ENCODE measurements around the gene PTCD2.

PTCD2 gene

GRCh38 chr5:72298711-72299110 is 21.5 kb upstream of the PTCD2 start:
- H4K20me1 ChIP-seq (ENCODE audit: insufficient read depth, low read length, poor library complexity, severe bottlenecking) = no peaks in the 10 kb centered on the region
- peak overlapping the region; percentile 37 for H3K9ac ChIP-seq (ENCODE audit: low read depth, low read length, poor library complexity, severe bottlenecking)
- H2AFZ ChIP-seq (ENCODE audit: low read length) = no peak overlapping the region
- peak overlapping the region; percentile 50 for H3K4me2 ChIP-seq (ENCODE audit: low read depth, low read length, poor library complexity, severe bottlenecking)
- no peaks in the 10 kb centered on the region for H3K9me2 ChIP-seq (replicated peaks; ENCODE audit: low read depth, low read length)
- H3K4me3 ChIP-seq (ENCODE audit: low read length, poor library complexity, severe bottlenecking) = peak overlapping the region; percentile 36
- peaks cover 32% of the 10 kb centered on the region for H3K36me3 ChIP-seq (ENCODE audit: insufficient read depth, low read length)
- H3F3A ChIP-seq (ENCODE audit: low read depth) = peaks cover 6% of the 10 kb centered on the region; the same call in 1 of the 2 replicates
- no peaks in the 10 kb centered on the region for H3K27me3 ChIP-seq (ENCODE audit: insufficient read depth, low read length, poor library complexity, severe bottlenecking)
- TF ChIP-seq CTCF (conservative IDR thresholded peaks at IDR 0.05; ENCODE audit: low read length) (no peak), EZH2phosphoT487 (IDR thresholded peaks at IDR 0.05; ENCODE audit: borderline replicate concordance) (no peak)
- H3K4me1 ChIP-seq (ENCODE audit: insufficient read depth, low read length, poor library complexity, severe bottlenecking) = peaks cover 67% of the 10 kb centered on the region
- H3K79me2 ChIP-seq (ENCODE audit: insufficient read depth, low read length) = peaks cover 74% of the 10 kb centered on the region
- no peaks in the 10 kb centered on the region for H3K9me3 ChIP-seq (ENCODE audit: insufficient read depth, low read depth, low read length)

DNA sequence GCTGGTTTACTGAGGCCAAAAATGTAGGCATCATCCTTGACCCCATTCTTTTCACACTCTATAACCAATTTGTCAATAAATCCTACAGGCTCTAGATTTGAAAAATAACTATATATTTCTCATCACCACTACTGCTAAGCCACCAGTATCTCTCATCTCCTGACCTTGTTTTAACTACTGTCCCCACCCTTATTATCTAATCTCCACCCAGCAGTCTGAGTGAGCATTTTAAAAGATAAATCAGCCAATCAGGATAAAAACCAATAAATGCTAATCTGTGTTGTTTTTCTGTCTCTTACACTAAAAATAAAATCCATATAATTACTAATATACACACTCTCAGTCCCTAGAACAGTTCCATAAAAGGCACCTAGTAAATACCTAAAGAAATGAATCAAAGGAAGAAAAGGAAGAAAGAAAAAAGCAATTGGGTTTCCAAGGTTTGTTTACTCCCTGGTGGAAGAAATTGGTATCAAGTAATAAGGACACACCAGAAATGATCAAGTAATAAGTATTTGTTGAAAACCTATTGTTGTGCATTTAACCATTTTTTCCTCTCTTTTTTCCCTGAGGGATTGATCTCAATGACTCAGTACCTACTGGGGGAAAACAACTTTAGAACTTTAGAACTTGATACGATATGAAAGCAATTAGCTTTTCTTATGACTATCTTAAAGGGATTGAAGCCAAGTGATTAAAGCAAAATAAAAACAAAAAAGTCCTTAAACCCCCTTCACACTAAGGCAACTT is 19.4 kb upstream of the PTCD2 start:
- H3K4me1 ChIP-seq (ENCODE audit: insufficient read depth, low read length, poor library complexity, severe bottlenecking) = peaks cover 77% of the 10 kb centered on the region
- no peaks in the 10 kb centered on the region for H4K20me1 ChIP-seq (ENCODE audit: insufficient read depth, low read length, poor library complexity, severe bottlenecking)
- no peaks in the 10 kb centered on the region for H3K9me2 ChIP-seq (replicated peaks; ENCODE audit: low read depth, low read length)
- H3K9me3 ChIP-seq (ENCODE audit: insufficient read depth, low read depth, low read length) = no peaks in the 10 kb centered on the region
- H3K27me3 ChIP-seq (ENCODE audit: insufficient read depth, low read length, poor library complexity, severe bottlenecking) = no peaks in the 10 kb centered on the region
- H3K79me2 ChIP-seq (ENCODE audit: insufficient read depth, low read length) = peaks cover 85% of the 10 kb centered on the region
- peaks cover 12% of the 10 kb centered on the region for H3K36me3 ChIP-seq (ENCODE audit: insufficient read depth, low read length)
- TF ChIP-seq EZH2phosphoT487 (IDR thresholded peaks at IDR 0.05; ENCODE audit: borderline replicate concordance) (no peak), CTCF (conservative IDR thresholded peaks at IDR 0.05; ENCODE audit: low read length) (no peak)
- H3K4me3 ChIP-seq (ENCODE audit: low read length, poor library complexity, severe bottlenecking) = peak overlapping the region; percentile 36
- peaks cover 16% of the 10 kb centered on the region; the same call in 1 of the 2 replicates for H3F3A ChIP-seq (ENCODE audit: low read depth)
- no peak overlapping the region for H3K9ac ChIP-seq (ENCODE audit: low read depth, low read length, poor library complexity, severe bottlenecking)
- H2AFZ ChIP-seq (ENCODE audit: low read length) = no peak overlapping the region
- peak overlapping the region; percentile 50 for H3K4me2 ChIP-seq (ENCODE audit: low read depth, low read length, poor library complexity, severe bottlenecking)

DNA sequence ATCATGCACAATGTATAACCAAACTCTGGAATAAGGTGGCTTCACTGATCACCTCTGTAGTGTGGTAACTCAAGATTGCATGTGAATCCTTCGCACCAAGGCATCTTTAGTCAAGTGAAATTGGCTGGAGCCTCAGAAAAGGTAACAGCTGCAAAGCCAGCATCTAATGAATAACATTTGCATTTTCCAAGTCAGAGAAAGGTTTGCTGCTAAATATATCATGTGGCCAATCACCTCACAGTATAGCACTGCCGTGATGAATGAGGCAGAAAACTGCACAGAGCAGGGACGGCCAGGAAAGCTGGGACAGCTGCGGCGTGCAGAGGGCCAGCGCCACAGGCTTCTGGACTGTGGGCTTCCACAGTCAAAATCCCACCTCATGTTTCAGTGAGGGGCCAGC is 18.6 kb upstream of the PTCD2 start:
- peaks cover 16% of the 10 kb centered on the region; the same call in 1 of the 2 replicates for H3F3A ChIP-seq (ENCODE audit: low read depth)
- H3K27me3 ChIP-seq (ENCODE audit: insufficient read depth, low read length, poor library complexity, severe bottlenecking) = no peaks in the 10 kb centered on the region

More for the DNA sequence above, 18.6 kb upstream of the PTCD2 start:
- H3K4me1 ChIP-seq (ENCODE audit: insufficient read depth, low read length, poor library complexity, severe bottlenecking) = peaks cover 77% of the 10 kb centered on the region
- no peak overlapping the region for H3K4me2 ChIP-seq (ENCODE audit: low read depth, low read length, poor library complexity, severe bottlenecking)
- peaks cover 6% of the 10 kb centered on the region; the same call in 1 of the 2 replicates for H3K36me3 ChIP-seq (ENCODE audit: insufficient read depth, low read length)
- H4K20me1 ChIP-seq (ENCODE audit: insufficient read depth, low read length, poor library complexity, severe bottlenecking) = no peaks in the 10 kb centered on the region
- no peak overlapping the region for H3K4me3 ChIP-seq (ENCODE audit: low read length, poor library complexity, severe bottlenecking)
- H3K9me3 ChIP-seq (ENCODE audit: insufficient read depth, low read depth, low read length) = no peaks in the 10 kb centered on the region
- H2AFZ ChIP-seq (ENCODE audit: low read length) = no peak overlapping the region
- H3K9ac ChIP-seq (ENCODE audit: low read depth, low read length, poor library complexity, severe bottlenecking) = no peak overlapping the region
- peaks cover 85% of the 10 kb centered on the region for H3K79me2 ChIP-seq (ENCODE audit: insufficient read depth, low read length)
- H3K9me2 ChIP-seq (replicated peaks; ENCODE audit: low read depth, low read length) = no peaks in the 10 kb centered on the region
- no peak for TF ChIP-seq CTCF (conservative IDR thresholded peaks at IDR 0.05; ENCODE audit: low read length)
- TF ChIP-seq EZH2phosphoT487 (IDR thresholded peaks at IDR 0.05; ENCODE audit: borderline replicate concordance) = no peak
